Activated CD4-positive, alpha-beta T cell treated with anti-CD3 and anti-CD28 coated beads, Interleukin-2, Interleukin-6, amounts not matched to agents 100 ng/mL and 50 ng/mL, durations not matched to agents 16 hours and 8 hours (primary cell): ENCODE data around the gene ZFP62.
"Not testable (repeated sequence)": the region's sequence is repeated elsewhere in the genome, so short reads cannot be mapped to it uniquely, and the experiment has no call there.

Experiments used
- DNase-seq: peaks from one replicate; pipeline ENCODE4 v3.0.0-alpha.2; 2020

Gene ZFP62

GRCh38 chr5:180860887-180861822, at the start of gene ZFP62:
ZFP62 (minus strand) TSS chr5:180861276; CDS start chr5:180861219, 57 bp downstream.
- DNase-seq = peak; percentile 93

- DNase-seq = no peak
These were observed 49.7 kb upstream of the ZFP62 start for GRCh38 chr5:180910735-180911134.

GRCh38 chr5:180910182-180910581, 49.1 kb upstream of the ZFP62 start:
- DNase-seq = no peak

- DNase-seq = no peak
These were observed 48.7 kb upstream of the ZFP62 start for GRCh38 chr5:180909782-180910181.

DNA sequence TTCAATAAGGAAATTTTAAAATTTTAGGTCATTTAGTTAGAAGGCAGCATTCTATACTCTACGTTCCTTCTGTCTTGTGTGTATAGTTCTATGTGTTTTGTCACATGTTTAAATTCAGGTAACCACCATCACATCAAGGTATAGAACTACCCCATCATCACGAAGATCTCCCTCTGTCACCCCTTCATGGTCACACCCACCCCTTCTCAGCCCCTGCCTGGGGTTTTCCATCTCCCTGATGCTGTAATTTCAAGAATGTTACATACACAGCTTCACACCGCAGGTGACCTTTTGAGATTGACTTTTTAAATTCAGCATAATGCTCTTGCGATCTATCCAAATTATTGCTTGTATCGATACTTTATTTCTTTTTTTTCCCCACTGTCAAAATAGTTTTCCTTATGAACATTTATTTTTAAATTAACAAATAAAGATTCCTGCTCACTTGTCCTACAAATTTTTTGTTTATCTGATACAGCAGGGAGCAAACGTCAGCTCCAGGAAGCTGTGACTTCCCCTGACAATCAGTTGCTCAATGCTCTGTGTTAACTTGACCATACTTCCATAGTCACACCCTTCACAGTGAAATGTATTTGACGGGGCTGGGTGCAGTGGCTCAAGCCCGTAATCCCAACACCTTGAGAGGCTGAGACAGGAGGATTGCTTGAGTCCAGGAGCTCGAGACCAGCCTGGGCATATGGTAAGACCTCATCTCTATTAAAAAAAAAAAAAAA, 48.1 kb upstream of the ZFP62 start:
- DNase-seq = no peak

GRCh38 chr5:180908400-180908799, 47.3 kb upstream of the ZFP62 start:
- no peak for DNase-seq

- DNase-seq = no peak
These were observed 40.4 kb upstream of the ZFP62 start for GRCh38 chr5:180901319-180902009.

DNA sequence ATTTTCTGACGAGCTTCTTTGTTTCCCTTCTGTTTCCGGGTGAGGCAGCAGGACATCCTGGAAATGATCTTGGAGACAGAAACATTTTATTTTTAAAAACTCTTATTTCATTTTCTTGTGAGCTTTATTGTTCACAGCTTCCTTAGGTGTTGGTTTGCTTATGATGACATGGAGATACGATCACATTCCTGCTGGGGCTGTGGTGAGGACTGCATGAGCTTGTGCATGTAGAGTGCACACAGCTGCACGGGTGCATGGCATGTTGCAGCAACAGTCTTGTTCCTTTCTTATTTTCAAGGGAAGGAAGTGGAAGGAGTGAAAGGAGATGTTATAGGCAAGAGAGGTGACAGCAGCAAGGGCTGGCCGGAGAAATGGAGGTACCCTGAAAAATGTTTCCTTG, 39.1 kb upstream of the ZFP62 start:
- DNase-seq = no peak

- DNase-seq = no peak
These were observed 37.7 kb upstream of the ZFP62 start, which contains the start of gene BTNL8 for GRCh38 chr5:180898621-180899246. BTNL8 (plus strand) TSS chr5:180899159; CDS start chr5:180899311, 152 bp downstream.

DNA sequence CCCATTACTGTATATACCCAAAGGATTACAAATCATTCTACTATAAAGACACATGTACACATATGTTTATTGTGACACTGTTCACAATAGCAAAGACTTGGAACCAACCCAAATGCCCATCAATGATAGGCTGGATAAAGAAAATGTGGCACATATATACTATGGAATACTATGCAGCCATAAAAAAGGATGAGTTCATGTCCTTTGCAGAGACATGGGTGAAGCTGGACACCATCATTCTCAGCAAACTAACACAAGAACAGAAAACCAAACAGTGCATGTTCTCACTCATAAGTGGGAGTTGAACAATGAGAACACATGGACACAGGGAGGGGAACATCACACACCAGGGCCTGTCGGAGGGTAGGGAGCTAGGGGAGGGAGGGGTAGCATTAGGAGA, 34.3 kb upstream of the ZFP62 start:
- DNase-seq = not testable (repeated sequence)

DNA sequence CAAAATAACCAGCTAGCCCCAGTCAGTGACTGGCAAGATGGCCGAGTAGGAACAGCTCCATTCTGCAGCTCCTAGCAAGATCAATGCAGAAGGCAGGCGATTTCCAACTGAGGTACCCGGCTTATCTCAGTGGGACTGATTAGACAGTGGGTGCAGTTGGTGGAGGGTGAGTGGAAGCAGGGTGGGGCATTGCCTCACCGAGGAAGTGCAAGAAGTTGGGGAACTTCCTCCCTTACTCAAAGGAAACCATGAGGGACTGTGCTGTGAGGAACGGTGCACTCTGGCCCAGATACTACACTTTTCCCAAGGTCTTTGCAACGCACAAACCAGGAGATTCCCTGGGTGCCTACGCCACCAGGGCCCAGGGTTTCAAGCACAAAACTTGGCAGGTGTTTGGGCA, 28.3 kb upstream of the ZFP62 start:
- no peak for DNase-seq

GRCh38 chr5:180885845-180886529, 24.9 kb upstream of the ZFP62 start:
- not testable (repeated sequence) for DNase-seq

DNA sequence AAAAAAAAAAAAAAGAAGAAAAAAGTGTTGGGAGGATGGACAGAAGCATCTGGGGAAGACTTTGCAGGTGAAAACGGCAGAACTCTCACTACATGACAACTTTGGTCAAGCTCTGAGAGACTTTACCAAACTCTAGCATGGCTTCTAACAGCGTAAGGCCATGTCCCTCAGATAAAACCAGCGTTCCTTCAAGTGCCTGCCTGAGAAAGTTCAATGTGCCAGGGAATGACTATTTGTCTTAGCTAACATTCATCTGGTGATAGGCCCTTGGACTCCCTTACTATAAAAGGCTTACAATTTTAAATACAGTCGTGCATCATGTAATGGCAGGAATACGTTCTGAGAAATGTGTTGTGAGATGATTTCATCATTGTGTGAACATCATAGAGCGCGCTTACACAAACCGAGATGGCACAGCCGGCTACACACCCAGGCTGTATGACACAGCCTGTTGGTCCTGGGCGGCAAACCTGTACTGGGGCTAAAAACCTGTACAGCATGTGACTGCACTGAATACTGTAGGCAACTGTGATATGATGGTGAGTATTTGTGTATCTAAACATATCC, 14.9 kb upstream of the ZFP62 start:
- no peak for DNase-seq

- no peak for DNase-seq
These were observed 13.9 kb upstream of the ZFP62 start for GRCh38 chr5:180874804-180875582.

DNA sequence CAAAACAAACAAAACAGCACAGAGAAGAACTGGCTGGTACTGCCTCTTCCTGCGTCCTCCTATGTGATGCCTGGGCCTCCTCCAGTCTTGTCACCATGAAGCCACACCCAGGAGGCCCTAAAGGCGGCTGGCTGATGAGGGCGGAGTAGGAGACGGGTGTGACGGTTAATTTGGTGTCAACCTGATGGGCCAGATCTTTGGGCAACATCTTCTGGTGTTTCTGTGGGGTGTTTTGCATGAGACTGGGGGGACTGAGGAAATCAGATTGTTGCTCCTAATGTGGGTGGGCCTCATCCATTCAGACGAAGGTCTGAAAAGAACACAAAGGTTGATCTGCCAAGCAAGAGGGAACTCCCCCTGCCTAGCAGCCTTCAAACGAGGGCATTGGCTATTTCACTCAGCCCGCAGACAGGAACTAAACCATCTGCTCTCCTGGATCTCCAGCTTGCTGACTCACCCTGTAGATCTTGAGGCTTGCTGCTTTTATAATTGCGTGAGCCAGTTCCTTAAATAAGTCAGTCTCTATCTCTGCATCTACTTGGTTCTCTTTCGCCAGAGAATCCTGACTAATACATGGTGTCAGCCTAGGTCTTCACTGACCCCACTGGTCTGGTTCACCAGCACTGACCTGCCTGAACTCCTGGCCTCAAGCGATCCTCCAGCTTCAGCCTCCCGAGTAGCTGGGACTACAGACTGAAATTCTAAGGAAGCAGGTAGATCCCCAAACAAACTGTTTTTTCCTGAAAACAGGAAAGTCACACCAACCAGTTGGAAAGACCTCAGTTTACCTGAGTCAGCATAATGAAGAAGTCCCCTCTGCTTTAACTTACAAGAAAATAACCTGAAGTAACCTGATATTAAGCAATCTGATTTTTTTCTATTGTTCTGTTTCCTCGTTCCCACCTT, 12.8 kb upstream of the ZFP62 start:
- DNase-seq = peak; percentile 20

- DNase-seq = no peak
These were observed 11.3 kb upstream of the ZFP62 start for GRCh38 chr5:180872419-180872818.

DNA sequence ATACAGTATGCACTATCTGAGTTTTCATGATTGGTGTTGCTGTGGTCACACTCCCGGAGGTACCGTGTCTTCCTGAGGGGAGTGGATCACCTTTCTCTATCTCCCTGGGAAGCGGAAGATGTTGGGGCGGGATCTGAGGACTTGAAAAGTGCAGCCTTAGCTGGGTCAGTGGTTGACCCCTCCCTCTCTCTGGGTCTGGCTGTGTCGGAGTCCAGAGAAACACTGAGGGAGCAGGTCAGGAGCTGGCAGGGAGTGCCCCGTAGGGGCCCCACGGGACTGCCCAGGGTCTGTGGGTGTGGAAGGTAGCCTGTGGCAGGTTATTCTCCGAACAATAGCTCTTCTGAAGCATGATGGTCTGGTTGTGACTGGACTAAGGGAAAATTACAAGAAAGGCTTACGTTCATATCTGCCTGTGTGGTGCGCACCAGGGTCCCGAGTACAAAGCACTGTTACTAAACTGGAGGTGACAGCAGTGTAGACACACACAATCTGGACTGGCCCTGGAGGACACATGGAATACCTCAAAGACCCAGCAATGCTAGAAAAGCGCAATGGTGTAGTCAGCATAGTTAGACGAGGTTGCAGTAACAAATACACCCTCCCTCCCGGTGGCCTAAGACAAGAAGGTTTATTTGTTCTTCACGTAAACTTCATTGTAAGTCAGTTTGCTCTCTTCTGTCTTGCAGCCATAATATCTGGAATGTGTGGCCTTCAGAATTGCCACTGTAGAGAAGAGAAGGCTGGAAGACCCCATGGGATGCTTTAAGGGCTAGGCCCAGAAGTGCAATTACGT, 9.4 kb upstream of the ZFP62 start:
- DNase-seq = no peak

- no peak for DNase-seq
These were observed 8.5 kb upstream of the ZFP62 start for GRCh38 chr5:180869587-180869986.

- peak; percentile 70 for DNase-seq
These were observed 7.9 kb upstream of the ZFP62 start for GRCh38 chr5:180868960-180869359.
